ENCODE measurements around the gene PALLD. TPM values are rescaled to one million over a fixed set of nuclear protein-coding genes. Genes with fewer than 3 reads are reported as not detected.

Gene PALLD
- total and polyA plus RNA-seq, 2 of the 8 experiments (the other 6 are each of a cell fraction or from before 2014, with no cell fraction given): 10.5 to 25.0 TPM

DNA sequence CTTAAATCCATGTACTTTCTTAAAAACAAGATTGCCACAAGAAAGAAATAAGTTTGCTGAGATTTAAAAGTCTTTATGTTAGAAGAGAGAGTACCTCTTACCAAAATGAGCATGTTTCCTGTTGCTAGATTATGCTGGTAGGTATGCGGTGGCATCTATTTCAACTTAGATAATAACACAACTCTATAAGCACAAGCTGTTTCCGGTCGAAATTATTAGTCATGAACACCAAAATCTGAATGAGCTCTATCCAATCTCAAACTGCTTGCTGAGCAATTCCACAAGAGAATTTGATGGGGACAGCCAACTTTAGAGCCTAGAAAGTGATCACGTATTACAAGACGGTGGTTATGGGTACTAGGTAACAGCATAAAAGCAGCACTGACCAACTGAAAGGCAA lies 463.9 kb downstream of the PALLD start:
- Histone ChIP-seq H3K9ac (replicated peaks in 1 of 4; ENCODE audit: extremely low read depth in 1 of 4, low read depth in 3 of 4, low read length in 3 of 4) (no peak overlapping the region), H2BK120ac (replicated peaks; ENCODE audit: low read depth, low read length) (no peak overlapping the region), H3K23ac (ENCODE audit: insufficient read length) (no peak overlapping the region), H4K5ac (ENCODE audit: insufficient read length, low read depth, low read length) (no peak overlapping the region), H3K4me2 (ENCODE audit: insufficient read depth in 1 of 2, low read depth in 2 of 2, low read length in 2 of 2) (no peak overlapping the region), H3K23me2 (ENCODE audit: low read depth, low read length) (no peaks in the 10 kb centered on the region), H2AFZ (ENCODE audit: low read length) (no peak overlapping the region), H4K20me1 (replicated peaks in 1 of 2; ENCODE audit: control insufficient read depth in 1 of 2, insufficient read depth in 2 of 2, low read length in 2 of 2) (no peaks in the 10 kb centered on the region), H3K79me2 (ENCODE audit: control insufficient read depth in 1 of 2, insufficient read depth in 2 of 2, low read length in 2 of 2) (no peaks in the 10 kb centered on the region), H3K4ac (replicated peaks; ENCODE audit: insufficient read length, low read depth, low read length) (no peak overlapping the region), H2BK15ac (ENCODE audit: low read length) (no peak overlapping the region), H3K36me3 (ENCODE audit: control insufficient read depth in 2 of 4, insufficient read depth in 4 of 4, low read length in 3 of 4) (no peaks in the 10 kb centered on the region), H3K14ac (ENCODE audit: insufficient read length) (no peak overlapping the region), H3K18ac (ENCODE audit: extremely low read depth, low read length) (no peak overlapping the region), H2BK12ac (ENCODE audit: low read depth, low read length) (no peak overlapping the region), H3K4me3 (ENCODE audit: extremely low read depth in 1 of 4, insufficient read depth in 2 of 4, low read depth in 3 of 4, low read length in 4 of 4) (no peak overlapping the region), H3K79me1 (ENCODE audit: low read depth, low read length) (no peaks in the 10 kb centered on the region), H4K8ac (ENCODE audit: extremely low read depth, insufficient read depth, low read length) (no peak overlapping the region), H3K56ac (replicated peaks; ENCODE audit: insufficient read length, low read depth, low read length) (no peak overlapping the region), H2BK5ac (ENCODE audit: low read depth, low read length) (no peak overlapping the region), H4K91ac (replicated peaks; ENCODE audit: insufficient read length, low read length) (no peak overlapping the region), H2AK5ac (ENCODE audit: low read depth, low read length) (no peak overlapping the region), H3K4me1 (replicated peaks in 1 of 4; ENCODE audit: control insufficient read depth in 3 of 4, insufficient read depth in 4 of 4, low read length in 3 of 4) (no peaks in the 10 kb centered on the region), H3K27ac (ENCODE audit: low read depth, low read length) (no peak overlapping the region), H3K9me3 (ENCODE audit: insufficient read depth in 2 of 2, low read depth in 1 of 2, low read length in 1 of 2) (0 out of 4 replicates have a peak, but pooled peaks cover 0 to 5% of the 10 kb centered on the region in 2 experiments), H3K27me3 (replicated peaks in 1 of 4; ENCODE audit: control insufficient read depth in 3 of 4, extremely low read depth in 1 of 4, insufficient read depth in 3 of 4, low read length in 3 of 4) (no peaks in the 10 kb centered on the region), H2BK20ac (ENCODE audit: low read length) (no peak overlapping the region)
- POLR2A ChIA-PET (ENCODE audit: partially characterized antibody): no interaction called here
- CTCF ChIA-PET (ENCODE audit: partially characterized antibody): interaction anchor here (1.6 kb wide), 1 partner anchor 18 kb away, joined by 4 read pairs; no protein-coding TSS in a partner anchor
- 90% methylated on average over 5 of the region's 5 CpGs; no CpG with 5 or more reads in 1 of the 2 experiments for WGBS, 2 experiments (ENCODE audit: extremely low coverage in 1 of 2, insufficient coverage in 1 of 2, insufficient read length in 1 of 2, insufficient replicate concordance in 2 of 2, low coverage in 1 of 2, low lambda C conversion rate in 2 of 2, missing lambda C conversion rate in 1 of 2)
- FAIRE-seq (no peak), DNase-seq (ENCODE audit: low read depth in 1 of 2, low spot score in 2 of 2) (no peak)
- no peak for TF ChIP-seq BACH1 (IDR thresholded peaks at IDR 0.05; ENCODE audit: low read length)
- TF ChIP-seq JUND (IDR thresholded peaks at IDR 0.05; ENCODE audit: low read length): no peak
- no peak for TF ChIP-seq CTBP2 (IDR thresholded peaks at IDR 0.05; ENCODE audit: borderline replicate concordance, insufficient read depth, insufficient read length, low read length)
- no peak for TF ChIP-seq TEAD4 (IDR thresholded peaks at IDR 0.05; ENCODE audit: low read depth, low read length)
- TF ChIP-seq, protein P1, sequence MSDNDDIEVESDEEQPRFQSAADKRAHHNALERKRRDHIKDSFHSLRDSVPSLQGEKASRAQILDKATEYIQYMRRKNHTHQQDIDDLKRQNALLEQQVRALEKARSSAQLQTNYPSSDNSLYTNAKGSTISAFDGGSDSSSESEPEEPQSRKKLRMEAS (IDR thresholded peaks at IDR 0.05): no peak
- TF ChIP-seq, protein P2, sequence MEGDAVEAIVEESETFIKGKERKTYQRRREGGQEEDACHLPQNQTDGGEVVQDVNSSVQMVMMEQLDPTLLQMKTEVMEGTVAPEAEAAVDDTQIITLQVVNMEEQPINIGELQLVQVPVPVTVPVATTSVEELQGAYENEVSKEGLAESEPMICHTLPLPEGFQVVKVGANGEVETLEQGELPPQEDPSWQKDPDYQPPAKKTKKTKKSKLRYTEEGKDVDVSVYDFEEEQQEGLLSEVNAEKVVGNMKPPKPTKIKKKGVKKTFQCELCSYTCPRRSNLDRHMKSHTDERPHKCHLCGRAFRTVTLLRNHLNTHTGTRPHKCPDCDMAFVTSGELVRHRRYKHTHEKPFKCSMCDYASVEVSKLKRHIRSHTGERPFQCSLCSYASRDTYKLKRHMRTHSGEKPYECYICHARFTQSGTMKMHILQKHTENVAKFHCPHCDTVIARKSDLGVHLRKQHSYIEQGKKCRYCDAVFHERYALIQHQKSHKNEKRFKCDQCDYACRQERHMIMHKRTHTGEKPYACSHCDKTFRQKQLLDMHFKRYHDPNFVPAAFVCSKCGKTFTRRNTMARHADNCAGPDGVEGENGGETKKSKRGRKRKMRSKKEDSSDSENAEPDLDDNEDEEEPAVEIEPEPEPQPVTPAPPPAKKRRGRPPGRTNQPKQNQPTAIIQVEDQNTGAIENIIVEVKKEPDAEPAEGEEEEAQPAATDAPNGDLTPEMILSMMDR (IDR thresholded peaks at IDR 0.05; ENCODE audit: control extremely low read depth in 1 of 3, insufficient read depth in 1 of 3, low read depth in 1 of 3, low read length in 3 of 3): no peak
- TF ChIP-seq BRCA1 (IDR thresholded peaks at IDR 0.05; ENCODE audit: low read depth, low read length): no peak
- no peak for TF ChIP-seq HDAC6 (IDR thresholded peaks at IDR 0.05; ENCODE audit: low read depth, low read length)
- TF ChIP-seq MAFK (IDR thresholded peaks at IDR 0.05; ENCODE audit: low read depth, low read length): no peak
- no peak for TF ChIP-seq POU5F1 (IDR thresholded peaks at IDR 0.05; ENCODE audit: low read depth, low read length)
- TF ChIP-seq GTF2F1 (IDR thresholded peaks at IDR 0.05; ENCODE audit: borderline replicate concordance, low read depth, low read length): no peak
- TF ChIP-seq SIX5 (IDR thresholded peaks at IDR 0.05; ENCODE audit: low read depth, low read length): no peak

All from H1 (cell line).